HepG2 (cell line): ENCODE measurements around the gene TEAD4. TPM values are rescaled to one million over a fixed set of nuclear protein-coding genes. Genes with fewer than 3 reads are reported as not detected.

Experiments
- AKNA ChIP-seq: sonication (generic); formaldehyde crosslinking; IDR thresholded peaks from 2 replicates; pipeline ENCODE4 v1.4.0; 2020; ENCODE audit warnings: missing genetic modification reagents, borderline replicate concordance
- BCL3 ChIP-seq: sonication (generic); formaldehyde crosslinking; IDR thresholded peaks from 2 replicates; pipeline ENCODE4 v1.5.1; 2020; ENCODE audit warnings: mild to moderate bottlenecking, missing genetic modification reagents, moderate library complexity
- BCL6 ChIP-seq: IDR thresholded peaks from 2 replicates; pipeline ENCODE4 v1.6.1; 2016; ENCODE audit warnings: missing genetic modification reagents, missing compliant biosample characterization
- HMGA1 ChIP-seq: sonication (generic); formaldehyde crosslinking; conservative IDR thresholded peaks from 2 replicates; pipeline ENCODE4 v1.4.0; 2020; ENCODE audit warnings: missing genetic modification reagents
- MEF2D ChIP-seq: sonication (generic); formaldehyde crosslinking; IDR thresholded peaks from 2 replicates; pipeline ENCODE4 v1.5.1; 2020; ENCODE audit warnings: mild to moderate bottlenecking, missing genetic modification reagents
- NFAT5 ChIP-seq: sonication (generic); formaldehyde crosslinking; IDR thresholded peaks from 2 replicates; pipeline ENCODE4 v1.4.0; 2020; ENCODE audit warnings: missing genetic modification reagents
- SSRP1 ChIP-seq: IDR thresholded peaks from 2 replicates; pipeline ENCODE4 v1.6.1; 2016; ENCODE audit warnings: control low read depth
- ZBTB25 ChIP-seq: IDR thresholded peaks from 2 replicates; pipeline ENCODE4 v1.6.1; 2018; ENCODE audit warnings: missing genetic modification reagents
- ZBTB38 ChIP-seq: sonication (generic); formaldehyde crosslinking; IDR thresholded peaks from 2 replicates; pipeline ENCODE4 v1.5.1; 2020; ENCODE audit warnings: mild to moderate bottlenecking, missing genetic modification reagents
- ZNF235 ChIP-seq: sonication (generic); formaldehyde crosslinking; IDR thresholded peaks from 2 replicates; pipeline ENCODE4 v1.8.1; 2023; ENCODE audit warnings: mild to moderate bottlenecking, missing genetic modification reagents, borderline replicate concordance
- ZNF362 ChIP-seq: sonication (generic); formaldehyde crosslinking; IDR thresholded peaks from 2 replicates; pipeline ENCODE4 v1.4.0; 2020; ENCODE audit warnings: missing genetic modification reagents, mild to moderate bottlenecking, borderline replicate concordance
- ZNF562 ChIP-seq: sonication (generic); formaldehyde crosslinking; IDR thresholded peaks from 2 replicates; pipeline ENCODE4 v1.8.0; 2022; ENCODE audit warnings: missing genetic modification reagents, borderline replicate concordance
- ZNF598 ChIP-seq: sonication (generic); formaldehyde crosslinking; IDR thresholded peaks from 2 replicates; pipeline ENCODE4 v1.5.1; 2020; ENCODE audit warnings: mild to moderate bottlenecking, missing genetic modification reagents, borderline replicate concordance
- polyA plus RNA-seq, 8 experiments: library from polyadenylated mRNA; depleted of rRNA in 3 of 8; stranded (reverse) in 7 of 8; unstranded in 1 of 8; fragments of >200 nt; fragmentation: Illumina TruSeq in 4 of 8; extraction: Trizol in 4 of 8; gene quantifications; 2 replicates each; pipeline versions ENCODE4 v1.2.1 to v1.2.3, GENCODE V29; 2011 to 2016; ENCODE audit warnings: low read depth in 4 of 8, missing spikeins in 1 of 8, mixed read lengths in 1 of 8; ENCODE audit not compliant: insufficient read depth in 1 of 8
- total RNA-seq, 5 experiments: library from RNA; depleted of rRNA; stranded (reverse); fragments of >200 nt; fragmentation: Illumina TruSeq; extraction: Trizol; gene quantifications; 2 replicates each; pipeline ENCODE4 v1.2.3, GENCODE V29; 2016; ENCODE audit warnings: low read depth in 1 of 5

The TEAD4 gene
- total and polyA plus RNA-seq, 2 of the 13 experiments (the other 11 are each of a cell fraction or from before 2014, with no cell fraction given), result 45.0 to 69.4 TPM

GRCh38 chr12:2963154-2963759 lies 4.1 kb downstream of the TEAD4 start (continued):
- TF ChIP-seq ZNF362 (CRISPR knock-in tag), result peak; percentile 12; the same call in 1 of the 2 replicates
- TF ChIP-seq ZBTB38, result no peak; the same call in none of the 2 replicates
- peak; percentile 55 for TF ChIP-seq BCL6 (CRISPR knock-in tag)
- no peak for TF ChIP-seq HMGA1 (CRISPR knock-in tag)
- TF ChIP-seq ZBTB25 (CRISPR knock-in tag), result peak; percentile 84
- 0 out of 2 replicates have a peak, but pooled peaks have one; percentile 10 for TF ChIP-seq SSRP1 (CRISPR knock-in tag)
- peak; percentile 83 for TF ChIP-seq BCL3 (CRISPR knock-in tag)
- TF ChIP-seq AKNA (CRISPR knock-in tag), result no peak
- TF ChIP-seq ZNF562 (CRISPR knock-in tag), result no peak
- 0 out of 2 replicates have a peak, but pooled peaks have one; percentile 51 for TF ChIP-seq ZNF235 (CRISPR knock-in tag)
- no peak for TF ChIP-seq ZNF598 (CRISPR knock-in tag)
- TF ChIP-seq MEF2D (CRISPR knock-in tag), result no peak; the same call in 1 of the 2 replicates
- TF ChIP-seq NFAT5 (CRISPR knock-in tag), result no peak
